GM12878 (cell line): ENCODE data around the gene MSRB1. TPM values are rescaled to one million over a fixed set of nuclear protein-coding genes. Genes with fewer than 3 reads are reported as not detected.

ENCODE experiments used
- ATAC-seq: fragments of 200-7000 bp; cut with Tn5 transposase; 3 replicates; pipeline ENCODE4 v1.9.1; 2020; ENCODE audit warnings: mild to moderate bottlenecking, moderate library complexity
- BruUV-seq: library from RNA; stranded (reverse); fragments of 400-500 nt; replicated peaks from 2 replicates; lab custom pipeline; 2021; lab: Mats Ljungman, UMichigan
- CTCF ChIA-PET: fragments of 300-600 bp; sonication (Branson Sonifier 250); formaldehyde crosslinking; extraction: SDS; loops from one replicate; lab custom pipeline; 2021; ENCODE audit warnings: inconsistent platforms; lab: Yijun Ruan, JAX
- POLR2A ChIA-PET: fragments of 350-600 bp; formaldehyde crosslinking; extraction: SDS; loops from one replicate; lab custom pipeline; 2021; ENCODE audit warnings: inconsistent platforms; lab: Charles Lee
- RAD21 ChIA-PET: fragments of 300-600 bp; sonication (Branson Sonifier 250); formaldehyde crosslinking; loops from one replicate; lab custom pipeline; 2023; ENCODE audit warnings: antibody characterized with exemption; ENCODE audit not compliant: unreplicated experiment; lab: Charles Lee
- SMC1A ChIA-PET: fragments of 300-600 bp; sonication (Branson Sonifier 250); formaldehyde crosslinking; loops from one replicate; lab custom pipeline; 2023; ENCODE audit not compliant: unreplicated experiment, uncharacterized antibody; lab: Charles Lee
- DNase-seq: peaks from one replicate; pipeline ENCODE4 v3.0.0-alpha.2; 2011; ENCODE audit warnings: low read depth, low spot score
- FAIRE-seq: peaks from 3 replicates; lab custom pipeline; 2011; peaks lifted over from hg19 to GRCh38; lab: Jason Lieb, UNC
- H2AFZ ChIP-seq: 2 replicates; pipeline ENCODE4 v1.6.0; 2011; ENCODE audit warnings: low read depth, low read length, control low read depth; ENCODE audit not compliant: control insufficient read depth
- H3K27ac ChIP-seq: 2 replicates; pipeline ENCODE4 v1.5.1; 2011; ENCODE audit warnings: control low read depth; ENCODE audit not compliant: control insufficient read depth, insufficient read depth
- H3K27me3 ChIP-seq, 2 experiments: replicated peaks in 1 of 2; 2 replicates each; pipeline versions ENCODE4 v1.6.0 to v1.6.1; 2011; ENCODE audit warnings: low read length in 1 of 2; ENCODE audit not compliant: control insufficient read depth in 2 of 2, insufficient read depth in 2 of 2
- H3K36me3 ChIP-seq, 2 experiments: 2 replicates each; pipeline ENCODE4 v1.5.1; 2011; ENCODE audit warnings: low read length in 1 of 2; ENCODE audit not compliant: control insufficient read depth in 2 of 2, insufficient read depth in 2 of 2
- H3K4me1 ChIP-seq: 2 replicates; pipeline ENCODE4 v1.6.1; 2011; ENCODE audit warnings: mild to moderate bottlenecking, low read length, moderate library complexity, mixed read lengths; ENCODE audit not compliant: control insufficient read depth, insufficient read depth
- H3K4me2 ChIP-seq: 2 replicates; pipeline ENCODE4 v1.6.0; 2011; ENCODE audit warnings: control low read depth; ENCODE audit not compliant: control insufficient read depth, insufficient read depth
- H3K4me3 ChIP-seq: fragments of 200-600 bp; sonication (generic); 2 replicates; pipeline ENCODE4 v1.5.1; 2016
- H3K79me2 ChIP-seq: 2 replicates; pipeline ENCODE4 v1.6.0; 2011; ENCODE audit warnings: low read length; ENCODE audit not compliant: control insufficient read depth, insufficient read depth
- H3K9ac ChIP-seq: 2 replicates; pipeline ENCODE4 v1.8.0; 2011; ENCODE audit warnings: low read length, control low read depth, mixed read lengths; ENCODE audit not compliant: control insufficient read depth, insufficient read depth
- H3K9me3 ChIP-seq: replicated peaks from 3 replicates; pipeline ENCODE4 v1.5.1; 2011; ENCODE audit warnings: mild to moderate bottlenecking, low read length; ENCODE audit not compliant: control insufficient read depth, insufficient read depth
- H4K20me1 ChIP-seq: 2 replicates; pipeline ENCODE4 v1.6.0; 2011; ENCODE audit not compliant: control insufficient read depth, insufficient read depth
- ATF7 ChIP-seq: fragments of 450-650 bp; IDR thresholded peaks from 2 replicates; pipeline ENCODE4 v1.6.1; 2016; ENCODE audit warnings: low read depth, mild to moderate bottlenecking
- BHLHE40 ChIP-seq, 2 experiments: fragments of 450-650 bp in 1 of 2; IDR thresholded peaks; 2 replicates each; pipeline ENCODE4 v1.6.1; 2011 to 2017; ENCODE audit warnings: low read depth in 2 of 2, borderline replicate concordance in 1 of 2, improper control_type of control experiment in 1 of 2, low read length in 1 of 2, mild to moderate bottlenecking in 1 of 2
- GATAD2B ChIP-seq: fragments of 450-650 bp; conservative IDR thresholded peaks from 2 replicates; pipeline ENCODE4 v1.6.1; 2017; ENCODE audit warnings: low read depth, mild to moderate bottlenecking, moderate library complexity
- IKZF1 ChIP-seq: fragments of 450-650 bp; conservative IDR thresholded peaks from 2 replicates; pipeline ENCODE4 v1.6.1; 2017; ENCODE audit warnings: antibody characterized with exemption, mild to moderate bottlenecking
- MTA3 ChIP-seq: IDR thresholded peaks from 2 replicates; pipeline ENCODE4 v1.6.1; 2012; ENCODE audit warnings: low read length, inconsistent platforms, borderline replicate concordance
- NBN ChIP-seq: fragments of 450-650 bp; IDR thresholded peaks from 2 replicates; pipeline ENCODE4 v1.6.1; 2016
- POLR2AphosphoS5 ChIP-seq: IDR thresholded peaks from 2 replicates; pipeline ENCODE4 v1.6.1; 2011; ENCODE audit warnings: mild to moderate bottlenecking, low read length, inconsistent platforms
- SRF ChIP-seq, 2 experiments: IDR thresholded peaks; 2 replicates each; pipeline ENCODE4 v1.6.1; 2011; ENCODE audit warnings: low read depth in 2 of 2, low read length in 2 of 2, mild to moderate bottlenecking in 1 of 2, moderate library complexity in 1 of 2
- TCF12 ChIP-seq: IDR thresholded peaks from 2 replicates; pipeline ENCODE4 v1.6.1; 2011; ENCODE audit warnings: low read depth, mild to moderate bottlenecking, low read length
- ZSCAN29 ChIP-seq: fragments of 450-650 bp; IDR thresholded peaks from 2 replicates; pipeline ENCODE4 v1.6.1; 2017; ENCODE audit warnings: mild to moderate bottlenecking, moderate library complexity
- WGBS: methylation state at CpG from one replicate; pipeline ENCODE4 v1.1.6; 2016; ENCODE audit warnings: low lambda C conversion rate; ENCODE audit not compliant: insufficient replicate concordance, insufficient coverage; ENCODE audit errors: missing lambda C conversion rate; 5-methylcytosine and 5-hydroxymethylcytosine counted together
- in situ Hi-C: fragments of 300-500 bp; cut with MboI; formaldehyde crosslinking; loops from 9 replicates; pipeline ENCODE4 v1.14.3; 2018; ENCODE audit warnings: mixed read lengths
- intact Hi-C: fragments of 100-400 bp; cut with micrococcal nuclease; formaldehyde crosslinking; loops from one replicate; pipeline ENCODE4 v1.14.2; 2022; ENCODE audit not compliant: unreplicated experiment
- polyA plus RNA-seq, 11 experiments: library from polyadenylated mRNA; depleted of rRNA in 4 of 11; unstranded in 6 of 11; stranded (reverse) in 5 of 11; fragments of >200 nt; fragmentation: Nextera tagmentation in 4 of 11; fragmentation: Illumina TruSeq in 1 of 11; extraction: Ambion mirVana in 4 of 11; extraction: Trizol in 1 of 11; gene quantifications; 1 replicate in 1 of 11; 2 replicates in 10 of 11; pipeline versions ENCODE4 v1.2.1 to v1.2.3, GENCODE V29; 2011 to 2016; ENCODE audit warnings: inconsistent platforms in 2 of 11, missing spikeins in 2 of 11, low read depth in 1 of 11
- total RNA-seq, 4 experiments: library from RNA; depleted of rRNA in 3 of 4; stranded (reverse); fragments of >200 nt in 3 of 4; fragmentation: Illumina TruSeq in 1 of 4; extraction: Trizol in 1 of 4; gene quantifications; 2 replicates each; pipeline versions ENCODE4 v1.2.1 to v1.2.3, GENCODE V29; 2013 to 2021
- TF ChIP-seq, protein P1 (sequence below): fragments of 450-650 bp; IDR thresholded peaks from 2 replicates; pipeline ENCODE4 v1.6.1; 2017; ENCODE audit warnings: mild to moderate bottlenecking, moderate library complexity

Gene MSRB1
- total and polyA plus RNA-seq, 10 of the 15 experiments (the other 5 are each of a cell fraction or from before 2014, with no cell fraction given) = 5.1 to 48.6 (median 25.7) TPM

- H3K9ac ChIP-seq = no peak overlapping the region
- no peaks in the 10 kb centered on the region for H4K20me1 ChIP-seq
- ChIA-PET RAD21 (interaction anchor here (0.9 to 2.6 kb wide), 5 partner anchors 9 to 155 kb away, joined by 3 to 12 read pairs (median 5); partner anchors contain the start of genes FAHD1, HAGH and RPS2), CTCF (interaction anchor here (0.7 to 1.8 kb wide), 7 partner anchors 9 to 159 kb away, joined by 3 to 5 read pairs (median 5); partner anchors contain the start of gene RNF151), POLR2A (interaction anchor here (0.6 to 4.7 kb wide), 7 partner anchors 9 to 177 kb away, joined by 4 to 25 read pairs (median 7); partner anchors contain the start of genes MSRB1, NDUFB10, RPS2 and TBL3), SMC1A (interaction anchor here (1.2 to 1.7 kb wide), 4 partner anchors 15 to 26 kb away, joined by 3 to 7 read pairs (median 4); partner anchors contain the start of gene RPS2)
- ATAC-seq (no peak), DNase-seq (no peak), FAIRE-seq (no peak)
- no peak overlapping the region for H3K4me2 ChIP-seq
- in situ Hi-C loops (no loop called here), intact Hi-C loops (no loop called here)
- 0 out of 4 replicates have a peak, but pooled peaks cover 0 to 5% of the 10 kb centered on the region in 2 experiments for H3K27me3 ChIP-seq
- peaks cover 28% of the 10 kb centered on the region for H3K4me1 ChIP-seq
- no peaks in the 10 kb centered on the region; the same call in none of the 2 replicates for H3K79me2 ChIP-seq
- no peaks in the 10 kb centered on the region for H3K9me3 ChIP-seq
- no peak overlapping the region for H3K27ac ChIP-seq
- H2AFZ ChIP-seq = no peak overlapping the region
- 17% methylated on average over 5 of the region's 5 CpGs for WGBS
- H3K4me3 ChIP-seq = no peak overlapping the region
- peaks cover 5 to 18% of the 10 kb centered on the region in 2 experiments; a peak in 3 of 4 replicates for H3K36me3 ChIP-seq
- BruUV-seq = no TSS peak
- TF ChIP-seq ZSCAN29 (no peak), TCF12 (0 out of 2 replicates have a peak, but pooled peaks have one; percentile 3)
Measured at GRCh38 chr16:1982013-1982433, 39.0 kb upstream of the MSRB1 start.

GRCh38 chr16:1981398-1981836, 38.4 kb upstream of the MSRB1 start, which contains the start of gene NOXO1:
TSS of gene NOXO1 (minus strand) at chr16:1981469. CDS start at chr16:1981179, 290 bp downstream.
- H3K79me2 ChIP-seq = no peaks in the 10 kb centered on the region; the same call in none of the 2 replicates
- SMC1A ChIA-PET = interaction anchor here (1.2 to 1.7 kb wide), 3 partner anchors 16 to 27 kb away, joined by 3 to 7 read pairs (median 5); partner anchors contain the start of gene RPS2
- H3K27me3 ChIP-seq = 0 out of 4 replicates have a peak, but pooled peaks cover 0 to 5% of the 10 kb centered on the region in 2 experiments
- peaks cover 5 to 21% of the 10 kb centered on the region in 2 experiments; a peak in 3 of 4 replicates for H3K36me3 ChIP-seq
- DNase-seq = no peak
- H3K27ac ChIP-seq = no peak within 1 kb of the TSS
- no peak within 1 kb of the TSS for H2AFZ ChIP-seq
- WGBS = 0% methylated on average over 6 of the region's 6 CpGs
- no peak for FAIRE-seq
- CTCF ChIA-PET = interaction anchor here (0.6 to 1.8 kb wide), 7 partner anchors 10 to 173 kb away, joined by 3 to 6 read pairs (median 5); partner anchors contain the start of gene RNF151
- no peaks in the 10 kb centered on the region for H4K20me1 ChIP-seq
- POLR2A ChIA-PET = interaction anchor here (1.5 to 4.7 kb wide), 6 partner anchors 10 to 38 kb away, joined by 4 to 25 read pairs (median 12); partner anchors contain the start of genes MSRB1, NDUFB10, RPS2 and TBL3
- no TSS peak for BruUV-seq
- H3K9ac ChIP-seq = no peak within 1 kb of the TSS
- ATAC-seq = peak; percentile 66
- in situ Hi-C loops = no loop called here
- RAD21 ChIA-PET = interaction anchor here (1.0 to 2.6 kb wide), 6 partner anchors 10 to 159 kb away, joined by 3 to 12 read pairs (median 6); partner anchors contain the start of genes RPS2 and TBL3
- no peaks in the 10 kb centered on the region for H3K9me3 ChIP-seq
- H3K4me2 ChIP-seq = no peak within 1 kb of the TSS
- peaks cover 28% of the 10 kb centered on the region for H3K4me1 ChIP-seq
- H3K4me3 ChIP-seq = no peak within 1 kb of the TSS
- intact Hi-C loops = no loop called here
- TF ChIP-seq POLR2AphosphoS5 (no peak), ATF7 (peak; percentile 75), MTA3 (peak; percentile 70; the same call in 1 of the 2 replicates), NBN (0 out of 2 replicates have a peak, but pooled peaks have one; percentile 50), GATAD2B (peak; percentile 51; the same call in 1 of the 2 replicates), TCF12 (0 out of 2 replicates have a peak, but pooled peaks have one; percentile 25), SRF (IDR thresholded peaks at IDR 0.05; ENCODE audit: low read depth in 2 of 2, low read length in 2 of 2) (no peak), BHLHE40 (IDR thresholded peaks at IDR 0.05; ENCODE audit: borderline replicate concordance in 1 of 2, low read depth in 2 of 2, low read length in 1 of 2) (peak in 1 of 2 experiments; percentile 8; a peak in 1 of 4 replicates), IKZF1 (0 out of 2 replicates have a peak, but pooled peaks have one; percentile 30)
- TF ChIP-seq, protein P1, sequence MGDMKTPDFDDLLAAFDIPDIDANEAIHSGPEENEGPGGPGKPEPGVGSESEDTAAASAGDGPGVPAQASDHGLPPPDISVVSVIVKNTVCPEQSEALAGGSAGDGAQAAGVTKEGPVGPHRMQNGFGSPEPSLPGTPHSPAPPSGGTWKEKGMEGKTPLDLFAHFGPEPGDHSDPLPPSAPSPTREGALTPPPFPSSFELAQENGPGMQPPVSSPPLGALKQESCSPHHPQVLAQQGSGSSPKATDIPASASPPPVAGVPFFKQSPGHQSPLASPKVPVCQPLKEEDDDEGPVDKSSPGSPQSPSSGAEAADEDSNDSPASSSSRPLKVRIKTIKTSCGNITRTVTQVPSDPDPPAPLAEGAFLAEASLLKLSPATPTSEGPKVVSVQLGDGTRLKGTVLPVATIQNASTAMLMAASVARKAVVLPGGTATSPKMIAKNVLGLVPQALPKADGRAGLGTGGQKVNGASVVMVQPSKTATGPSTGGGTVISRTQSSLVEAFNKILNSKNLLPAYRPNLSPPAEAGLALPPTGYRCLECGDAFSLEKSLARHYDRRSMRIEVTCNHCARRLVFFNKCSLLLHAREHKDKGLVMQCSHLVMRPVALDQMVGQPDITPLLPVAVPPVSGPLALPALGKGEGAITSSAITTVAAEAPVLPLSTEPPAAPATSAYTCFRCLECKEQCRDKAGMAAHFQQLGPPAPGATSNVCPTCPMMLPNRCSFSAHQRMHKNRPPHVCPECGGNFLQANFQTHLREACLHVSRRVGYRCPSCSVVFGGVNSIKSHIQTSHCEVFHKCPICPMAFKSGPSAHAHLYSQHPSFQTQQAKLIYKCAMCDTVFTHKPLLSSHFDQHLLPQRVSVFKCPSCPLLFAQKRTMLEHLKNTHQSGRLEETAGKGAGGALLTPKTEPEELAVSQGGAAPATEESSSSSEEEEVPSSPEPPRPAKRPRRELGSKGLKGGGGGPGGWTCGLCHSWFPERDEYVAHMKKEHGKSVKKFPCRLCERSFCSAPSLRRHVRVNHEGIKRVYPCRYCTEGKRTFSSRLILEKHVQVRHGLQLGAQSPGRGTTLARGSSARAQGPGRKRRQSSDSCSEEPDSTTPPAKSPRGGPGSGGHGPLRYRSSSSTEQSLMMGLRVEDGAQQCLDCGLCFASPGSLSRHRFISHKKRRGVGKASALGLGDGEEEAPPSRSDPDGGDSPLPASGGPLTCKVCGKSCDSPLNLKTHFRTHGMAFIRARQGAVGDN = no peak
